Measurements from ENCODE around the gene AJUBA.
"Not testable (repeated sequence)": the region's sequence is repeated elsewhere in the genome, so short reads cannot be mapped to it uniquely, and the experiment has no call there.

AJUBA gene

GRCh38 chr14:22982477-22983245 is at the start of gene AJUBA:
AJUBA (minus strand) TSS chr14:22982551; CDS start chr14:22982266, 285 bp downstream.
- DNase-seq, result peak; percentile 87 to 93

GRCh38 chr14:23030936-23031335 is 48.6 kb upstream of the AJUBA start:
- DNase-seq, result no peak

DNA sequence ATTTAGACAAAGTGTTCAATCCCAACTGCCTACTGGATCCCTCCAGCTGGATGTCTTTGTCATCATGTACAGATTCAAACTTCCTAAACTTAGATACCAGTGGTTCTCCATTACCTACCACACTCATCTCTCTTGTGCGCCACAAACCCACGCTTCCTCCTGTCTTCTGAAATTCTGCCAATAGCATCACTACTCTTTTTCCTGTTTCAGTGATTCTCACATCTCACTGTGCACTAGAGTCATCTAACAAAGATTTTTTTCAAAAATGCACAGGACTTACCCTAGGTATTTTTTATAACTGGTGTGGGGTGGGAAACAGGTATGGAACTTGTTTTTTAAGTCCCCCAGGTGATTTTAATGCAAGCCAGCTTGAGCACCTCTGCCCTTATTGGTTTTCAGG is 46.4 kb upstream of the AJUBA start:
- no peak for DNase-seq

DNA sequence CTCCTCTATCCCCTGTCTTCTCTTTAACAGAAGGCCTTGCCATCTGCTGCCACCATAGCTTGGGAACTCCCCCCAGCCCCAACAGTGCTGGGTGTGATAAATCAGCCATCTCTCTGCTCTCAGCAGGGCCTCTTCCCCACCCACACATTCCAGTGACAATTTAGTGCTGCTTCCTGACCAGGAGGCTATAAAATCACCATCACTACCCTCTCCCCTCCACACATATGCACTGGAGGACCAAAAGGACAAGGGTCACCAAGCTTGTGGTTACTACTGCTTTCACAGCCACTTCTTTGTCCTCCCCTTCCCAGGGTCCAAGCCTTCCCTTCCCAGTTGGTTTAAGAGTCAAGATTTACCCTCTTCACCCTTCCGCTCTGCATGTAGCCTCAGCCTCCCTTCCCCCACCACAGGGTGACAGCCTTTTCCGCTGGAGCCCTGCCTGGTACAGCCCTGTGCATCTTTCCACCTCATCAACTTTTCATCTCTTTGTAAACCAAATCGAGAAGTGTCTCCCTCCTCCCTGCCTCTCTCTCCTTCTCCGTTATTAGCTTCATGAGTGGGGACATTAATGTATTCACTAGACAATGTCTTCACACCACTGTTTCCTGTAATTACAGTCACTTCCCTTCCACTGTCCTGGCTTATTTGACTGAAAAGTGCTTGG is 42.9 kb upstream of the AJUBA start:
- no peak for DNase-seq

DNA sequence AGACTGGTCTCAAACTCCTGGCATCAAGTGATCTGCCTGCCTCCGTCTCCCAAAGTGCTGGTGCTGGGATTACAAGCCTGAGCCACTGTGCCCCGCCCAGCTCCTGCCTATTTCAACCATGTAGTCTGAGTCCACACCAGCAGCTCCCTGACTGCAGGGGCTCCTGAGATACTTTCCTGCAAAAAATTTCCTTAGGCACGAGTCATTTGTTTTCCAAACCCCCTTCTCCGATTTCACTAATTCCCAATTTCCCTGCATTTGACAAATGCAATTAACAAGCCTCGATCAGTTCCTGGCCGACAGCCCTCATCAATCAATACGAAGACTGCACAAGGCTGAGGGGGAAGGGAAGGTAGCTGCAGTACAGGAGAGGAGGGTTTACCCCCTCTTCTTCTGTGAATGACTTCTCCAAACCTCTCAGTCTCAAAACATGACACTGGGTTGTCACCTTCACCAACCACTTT is 42.3 kb upstream of the AJUBA start:
- no peak for DNase-seq

- DNase-seq, result no peak
Observed at GRCh38 chr14:23023795-23024152, 41.4 kb upstream of the AJUBA start.

GRCh38 chr14:23023022-23023794 is 40.9 kb upstream of the AJUBA start:
- no peak for DNase-seq

DNA sequence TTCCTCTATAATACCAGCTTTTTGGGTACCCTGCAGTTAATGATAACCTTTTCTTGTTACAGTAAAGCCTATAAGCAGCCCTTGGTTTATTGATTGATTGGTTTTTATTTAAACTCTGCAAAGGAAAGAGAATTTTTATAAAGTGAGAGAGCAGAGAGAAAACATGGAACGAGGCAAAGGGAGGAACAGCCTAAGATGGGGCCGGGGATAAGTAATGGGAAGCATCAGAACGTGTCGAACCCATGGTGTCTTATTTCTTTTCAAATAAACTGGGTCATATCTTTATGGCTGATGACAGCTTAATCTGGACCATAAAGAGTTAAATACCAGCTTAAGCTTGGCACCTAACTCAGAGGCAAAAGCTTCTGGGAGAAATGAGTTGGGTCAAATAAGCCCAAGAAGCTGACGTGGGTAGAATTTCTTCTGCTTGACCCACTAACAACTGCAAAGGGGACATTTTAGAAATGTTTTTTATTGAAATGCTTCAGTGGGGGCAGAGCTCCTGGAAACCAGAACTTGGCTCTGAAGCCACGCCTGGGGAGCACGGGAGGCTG is 39.6 kb upstream of the AJUBA start:
- no peak for DNase-seq

- DNase-seq, result no peak
Observed at GRCh38 chr14:23021434-23021833, 39.1 kb upstream of the AJUBA start.

GRCh38 chr14:23020143-23021128 is 38.1 kb upstream of the AJUBA start:
- DNase-seq, result no peak

DNA sequence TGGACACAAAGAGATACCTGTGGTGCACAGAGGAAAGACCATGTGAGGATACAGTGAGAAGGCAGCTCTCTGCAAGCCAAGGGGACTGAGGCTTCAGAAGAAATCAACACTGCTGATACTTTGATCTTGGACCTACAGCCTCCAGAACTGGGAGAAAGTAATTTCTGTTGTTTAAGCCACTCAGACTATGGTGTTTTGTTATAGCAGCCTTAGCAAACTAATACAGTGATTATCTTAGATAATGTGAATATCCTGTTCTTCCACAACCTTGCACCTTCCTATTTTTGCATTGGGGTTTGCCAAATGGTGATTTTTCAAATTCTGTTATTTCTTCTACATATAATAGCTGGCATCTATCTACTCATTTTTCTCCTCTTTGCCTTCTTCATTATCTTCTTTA is 35.8 kb upstream of the AJUBA start:
- no peak for DNase-seq

- no peak for DNase-seq
Observed at GRCh38 chr14:23017091-23017490, 34.7 kb upstream of the AJUBA start.

DNA sequence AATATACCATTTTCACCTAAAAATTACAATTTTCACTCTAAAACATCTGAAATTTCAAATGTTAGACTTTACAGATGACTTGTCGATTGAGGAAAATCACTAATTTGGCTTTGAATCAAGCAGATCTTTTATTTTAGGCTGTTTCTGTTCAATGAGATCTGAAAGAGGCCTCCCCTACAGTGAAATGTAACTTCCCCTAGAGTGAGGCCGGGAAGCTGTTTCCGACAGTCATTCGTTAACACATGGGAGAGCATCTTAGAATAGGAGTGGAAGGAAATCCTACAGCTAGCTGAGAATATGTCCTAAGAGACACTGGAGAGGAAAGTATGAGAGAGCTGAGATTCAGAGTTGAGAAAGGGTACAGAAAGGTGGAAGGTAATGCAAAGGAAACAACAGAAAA is 33.3 kb upstream of the AJUBA start:
- DNase-seq, result no peak

DNA sequence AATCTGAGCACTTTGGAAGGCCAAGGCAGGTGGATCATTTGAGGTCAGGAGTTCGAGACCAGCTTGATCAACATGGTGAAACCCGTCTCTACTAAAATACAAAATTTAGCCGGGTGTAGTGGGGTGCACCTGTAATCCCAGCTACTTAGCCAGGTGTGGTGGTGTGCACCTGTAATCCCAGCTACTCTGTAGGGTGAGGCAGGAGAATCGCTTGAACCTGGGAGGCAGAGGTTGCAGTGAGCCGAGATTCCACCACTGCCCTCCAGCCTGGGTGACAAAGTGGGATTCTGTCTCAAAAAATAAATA is 31.4 kb upstream of the AJUBA start:
- not testable (repeated sequence) for DNase-seq

- no peak for DNase-seq
Observed at GRCh38 chr14:23013054-23013748, 30.9 kb upstream of the AJUBA start.

- DNase-seq, result peak; percentile 29 to 68
Observed at GRCh38 chr14:23009939-23010726, 27.8 kb upstream of the AJUBA start, which contains the start of gene C14orf93. C14orf93 (minus strand) TSS chr14:23010143; CDS start chr14:22999023, 11,120 bp downstream.

GRCh38 chr14:23009483-23009938 is 27.2 kb upstream of the AJUBA start:
- DNase-seq, result no peak

DNA sequence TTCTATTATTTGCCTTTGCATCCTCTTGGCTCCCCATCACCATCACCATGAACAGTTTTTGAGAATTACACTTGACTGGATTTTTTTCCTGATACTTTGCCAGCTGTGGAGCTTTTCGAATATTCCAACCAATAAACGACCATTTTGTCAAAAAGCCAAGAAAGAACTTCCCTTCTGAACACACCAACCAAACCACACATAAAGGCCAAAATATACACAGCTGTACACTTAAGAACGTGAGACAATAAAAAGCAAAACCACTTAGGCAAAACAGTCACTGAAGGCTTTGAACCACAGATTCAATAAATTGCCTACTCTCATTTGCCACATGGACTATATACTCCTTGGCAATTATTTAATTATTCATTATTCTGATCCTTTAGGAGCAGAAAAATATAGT is 26.5 kb upstream of the AJUBA start:
- DNase-seq, result no peak

DNA sequence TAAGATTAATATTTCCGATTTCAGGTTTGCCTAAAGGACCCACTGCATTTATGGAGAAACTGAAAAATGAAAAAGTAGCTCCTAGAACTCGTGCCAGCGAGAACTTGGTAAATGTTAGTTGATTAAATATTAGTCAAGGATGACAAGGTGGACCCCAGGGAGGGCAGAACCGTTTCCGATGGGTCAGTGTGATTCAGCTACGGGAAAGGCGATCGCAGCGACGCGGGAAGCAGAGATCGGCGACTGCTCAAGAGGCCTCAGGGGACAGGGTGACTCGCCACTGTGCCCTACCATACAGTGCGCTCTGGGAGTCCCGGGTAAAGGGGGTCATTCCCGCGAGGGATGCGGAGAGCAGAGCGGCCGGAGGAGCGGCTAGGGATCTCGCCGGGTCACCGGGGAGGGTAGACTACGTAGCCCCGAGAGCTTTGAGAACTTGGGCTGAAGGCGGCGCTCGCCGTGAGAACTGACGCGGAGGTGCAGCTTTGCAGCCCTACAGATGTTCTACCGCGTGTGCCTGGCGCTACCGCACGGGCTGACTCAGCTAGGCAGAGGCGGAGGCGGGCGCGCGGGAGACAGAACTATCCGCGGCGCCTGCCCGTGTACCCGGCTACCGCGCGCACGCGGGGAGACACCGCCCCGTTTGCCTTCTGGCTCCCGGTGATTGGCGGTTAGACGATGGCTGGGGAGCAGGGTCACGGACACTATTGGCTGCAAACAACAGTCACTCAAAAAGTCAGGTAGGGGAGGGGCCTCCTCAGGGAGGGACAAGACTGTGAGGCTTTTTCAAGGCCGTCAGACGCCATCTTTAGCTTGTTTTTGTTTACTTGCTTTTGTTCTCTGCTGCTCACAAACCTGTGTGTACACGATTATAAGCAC is 24.4 kb upstream of the AJUBA start:
- DNase-seq, result peak; percentile 98

DNA sequence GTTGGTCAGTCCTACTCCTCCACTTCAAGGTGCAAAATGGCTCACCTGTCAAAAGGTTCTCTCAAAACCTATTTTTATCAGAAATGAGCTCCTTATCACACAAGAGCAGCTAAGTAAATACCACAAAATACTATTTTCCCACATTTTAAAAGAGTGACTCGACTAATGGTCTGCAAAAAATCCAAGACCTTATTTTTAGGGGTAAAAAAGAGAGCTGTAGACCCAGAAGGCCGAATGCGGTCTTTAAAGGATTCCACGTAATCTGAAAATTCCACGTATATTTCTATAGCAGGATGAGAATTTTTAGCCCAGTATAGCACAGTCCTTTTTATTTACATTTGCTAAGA is 23.8 kb upstream of the AJUBA start:
- no peak for DNase-seq
